ENCODE results near the gene ARID3B. TPM values are rescaled to one million over a fixed set of nuclear protein-coding genes. Genes with fewer than 3 reads are reported as not detected.

ARID3B gene
- total and polyA plus RNA-seq, 2 of the 13 experiments (the other 11 are each of a cell fraction or from before 2014, with no cell fraction given) = 5.3 to 12.8 TPM

GRCh38 chr15:74615508-74616365, 74.7 kb downstream of the ARID3B start, which contains the start of gene CLK3 (continued):
- TF ChIP-seq, protein P1, sequence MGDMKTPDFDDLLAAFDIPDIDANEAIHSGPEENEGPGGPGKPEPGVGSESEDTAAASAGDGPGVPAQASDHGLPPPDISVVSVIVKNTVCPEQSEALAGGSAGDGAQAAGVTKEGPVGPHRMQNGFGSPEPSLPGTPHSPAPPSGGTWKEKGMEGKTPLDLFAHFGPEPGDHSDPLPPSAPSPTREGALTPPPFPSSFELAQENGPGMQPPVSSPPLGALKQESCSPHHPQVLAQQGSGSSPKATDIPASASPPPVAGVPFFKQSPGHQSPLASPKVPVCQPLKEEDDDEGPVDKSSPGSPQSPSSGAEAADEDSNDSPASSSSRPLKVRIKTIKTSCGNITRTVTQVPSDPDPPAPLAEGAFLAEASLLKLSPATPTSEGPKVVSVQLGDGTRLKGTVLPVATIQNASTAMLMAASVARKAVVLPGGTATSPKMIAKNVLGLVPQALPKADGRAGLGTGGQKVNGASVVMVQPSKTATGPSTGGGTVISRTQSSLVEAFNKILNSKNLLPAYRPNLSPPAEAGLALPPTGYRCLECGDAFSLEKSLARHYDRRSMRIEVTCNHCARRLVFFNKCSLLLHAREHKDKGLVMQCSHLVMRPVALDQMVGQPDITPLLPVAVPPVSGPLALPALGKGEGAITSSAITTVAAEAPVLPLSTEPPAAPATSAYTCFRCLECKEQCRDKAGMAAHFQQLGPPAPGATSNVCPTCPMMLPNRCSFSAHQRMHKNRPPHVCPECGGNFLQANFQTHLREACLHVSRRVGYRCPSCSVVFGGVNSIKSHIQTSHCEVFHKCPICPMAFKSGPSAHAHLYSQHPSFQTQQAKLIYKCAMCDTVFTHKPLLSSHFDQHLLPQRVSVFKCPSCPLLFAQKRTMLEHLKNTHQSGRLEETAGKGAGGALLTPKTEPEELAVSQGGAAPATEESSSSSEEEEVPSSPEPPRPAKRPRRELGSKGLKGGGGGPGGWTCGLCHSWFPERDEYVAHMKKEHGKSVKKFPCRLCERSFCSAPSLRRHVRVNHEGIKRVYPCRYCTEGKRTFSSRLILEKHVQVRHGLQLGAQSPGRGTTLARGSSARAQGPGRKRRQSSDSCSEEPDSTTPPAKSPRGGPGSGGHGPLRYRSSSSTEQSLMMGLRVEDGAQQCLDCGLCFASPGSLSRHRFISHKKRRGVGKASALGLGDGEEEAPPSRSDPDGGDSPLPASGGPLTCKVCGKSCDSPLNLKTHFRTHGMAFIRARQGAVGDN (CRISPR knock-in tag; IDR thresholded peaks at IDR 0.05) = peak; percentile 88
- TF ChIP-seq ATF4 (CRISPR knock-in tag; IDR thresholded peaks at IDR 0.05) = peak in 1 of 2 experiments; percentile 71; a peak in 2 of 4 replicates
- no peak for TF ChIP-seq U2AF1 (optimal IDR thresholded peaks at IDR 0.05; ENCODE audit: low read depth, low read length)
- TF ChIP-seq ZNF570 (CRISPR knock-in tag; IDR thresholded peaks at IDR 0.05; ENCODE audit: borderline replicate concordance) = no peak
- TF ChIP-seq SCMH1 (CRISPR knock-in tag; IDR thresholded peaks at IDR 0.05; ENCODE audit: borderline replicate concordance) = no peak
- TF ChIP-seq ZNF737 (CRISPR knock-in tag; IDR thresholded peaks at IDR 0.05; ENCODE audit: borderline replicate concordance) = no peak
- TF ChIP-seq, protein P2, sequence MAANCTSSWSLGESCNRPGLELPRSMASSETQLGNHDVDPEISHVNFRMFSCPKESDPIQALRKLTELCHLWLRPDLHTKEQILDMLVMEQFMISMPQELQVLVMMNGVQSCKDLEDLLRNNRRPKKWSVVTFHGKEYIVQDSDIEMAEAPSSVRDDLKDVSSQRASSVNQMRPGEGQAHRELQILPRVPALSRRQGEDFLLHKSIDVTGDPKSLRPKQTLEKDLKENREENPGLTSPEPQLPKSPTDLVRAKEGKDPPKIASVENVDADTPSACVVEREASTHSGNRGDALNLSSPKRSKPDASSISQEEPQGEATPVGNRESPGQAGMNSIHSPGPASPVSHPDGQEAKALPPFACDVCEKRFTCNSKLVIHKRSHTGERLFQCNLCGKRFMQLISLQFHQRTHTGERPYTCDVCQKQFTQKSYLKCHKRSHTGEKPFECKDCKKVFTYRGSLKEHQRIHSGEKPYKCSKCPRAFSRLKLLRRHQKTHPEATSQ (CRISPR knock-in tag; IDR thresholded peaks at IDR 0.05; ENCODE audit: borderline replicate concordance) = peak; percentile 52; the same call in 1 of the 2 replicates
- peak; percentile 47; the same call in 1 of the 2 replicates for TF ChIP-seq ZNF296 (CRISPR knock-in tag; conservative IDR thresholded peaks at IDR 0.05)
- no peak; the same call in 1 of the 2 replicates for TF ChIP-seq SATB2 (CRISPR knock-in tag; IDR thresholded peaks at IDR 0.05)
- no peak for TF ChIP-seq ZNF318 (CRISPR knock-in tag; IDR thresholded peaks at IDR 0.05)
- TF ChIP-seq ZNF788 (CRISPR knock-in tag; IDR thresholded peaks at IDR 0.05; ENCODE audit: borderline replicate concordance) = peak; percentile 94

All from HepG2 (cell line).